Measurements from ENCODE around the gene CORO2B. TPM values are rescaled to one million over a fixed set of nuclear protein-coding genes. Genes with fewer than 3 reads are reported as not detected.

The CORO2B gene
- polyA plus RNA-seq, 1 of the 3 experiments (the other 2 are of a cell fraction) = 3.6 TPM

- Histone ChIP-seq H3K4me3 (ENCODE audit: low read depth in 2 of 2, low read length in 1 of 2) (no peak overlapping the region), H3K4me1 (ENCODE audit: control insufficient read depth in 1 of 2, insufficient read depth in 2 of 2, low read depth in 1 of 2, low read length in 1 of 2) (no peaks in the 10 kb centered on the region; a peak in 1 of 4 replicates), H3K79me2 (ENCODE audit: insufficient read depth) (no peaks in the 10 kb centered on the region), H2AFZ (ENCODE audit: low read depth) (no peak overlapping the region), H3F3A (replicated peaks; ENCODE audit: insufficient read depth) (no peaks in the 10 kb centered on the region), H3K4me2 (no peak overlapping the region), H3K9me3 (no peaks in the 10 kb centered on the region), H3K9me2 (no peaks in the 10 kb centered on the region), H4K20me1 (ENCODE audit: insufficient read depth) (no peaks in the 10 kb centered on the region), H3K27me3 (ENCODE audit: insufficient read depth) (no peaks in the 10 kb centered on the region), H3K27ac (ENCODE audit: low read depth in 2 of 2, low read length in 1 of 2) (no peak overlapping the region), H3K9ac (no peak overlapping the region), H3K36me3 (replicated peaks in 1 of 2; ENCODE audit: control insufficient read depth in 1 of 2, insufficient read depth in 2 of 2, low read length in 1 of 2) (no peaks in the 10 kb centered on the region)
- no peak for DNase-seq
- POLR2A ChIA-PET = no interaction called here
- no peak for TF ChIP-seq SIN3A (IDR thresholded peaks at IDR 0.05; ENCODE audit: borderline replicate concordance, low read depth, low read length)
- no peak for TF ChIP-seq GABPA (IDR thresholded peaks at IDR 0.05; ENCODE audit: low read depth)
- WGBS (ENCODE audit: low lambda C conversion rate) = 74% methylated on average over 11 of the region's 11 CpGs
- CTCF ChIA-PET = interaction anchor here (1.0 to 32.6 kb wide), 3 partner anchors 17 to 116 kb away, joined by 3 to 464 read pairs (median 293); no protein-coding TSS in a partner anchor
Measured at GRCh38 chr15:68668926-68669600, 90.3 kb downstream of the CORO2B start.

DNA sequence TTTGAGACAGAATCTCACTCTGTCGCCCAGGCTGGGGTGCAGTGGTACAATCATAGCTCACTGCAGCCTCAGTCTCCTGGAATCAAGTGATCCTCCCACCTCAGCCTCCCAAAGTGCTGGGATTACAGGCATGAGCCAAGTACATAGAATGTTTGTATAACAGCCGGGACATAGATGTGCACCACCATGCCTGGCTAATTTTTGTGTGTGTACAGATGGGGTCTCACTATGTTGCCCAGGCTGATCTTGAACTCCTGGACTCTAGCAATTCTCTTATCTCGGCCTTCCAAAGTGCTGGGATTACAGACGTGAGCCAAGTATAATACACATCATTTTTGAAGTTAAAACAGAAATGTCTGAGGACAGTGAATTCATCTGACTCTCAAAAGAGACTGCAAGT, 93.5 kb downstream of the CORO2B start:
- H4K20me1 ChIP-seq (ENCODE audit: insufficient read depth) = no peaks in the 10 kb centered on the region
- no peaks in the 10 kb centered on the region for H3F3A ChIP-seq (replicated peaks; ENCODE audit: insufficient read depth)
- no peak overlapping the region for H3K27ac ChIP-seq (ENCODE audit: low read depth in 2 of 2, low read length in 1 of 2)
- TF ChIP-seq EZH2phosphoT487 (IDR thresholded peaks at IDR 0.05; ENCODE audit: borderline replicate concordance, low read depth) = no peak
- TF ChIP-seq EP300 (IDR thresholded peaks at IDR 0.05; ENCODE audit: borderline replicate concordance in 1 of 2, low read depth in 1 of 2, low read length in 1 of 2) = no peak
- TF ChIP-seq NFIC (IDR thresholded peaks at IDR 0.05; ENCODE audit: borderline replicate concordance) = no peak
- no peak for TF ChIP-seq TEAD4 (IDR thresholded peaks at IDR 0.05; ENCODE audit: borderline replicate concordance, insufficient read depth)
- no peak for TF ChIP-seq GATA2 (CRISPR knock-in tag; IDR thresholded peaks at IDR 0.05)
- no peak for TF ChIP-seq CHD2 (IDR thresholded peaks at IDR 0.05; ENCODE audit: low read length, partially characterized antibody)
- TF ChIP-seq FOXM1 (IDR thresholded peaks at IDR 0.05; ENCODE audit: low read depth) = no peak
- TF ChIP-seq REST (IDR thresholded peaks at IDR 0.05; ENCODE audit: low read depth, low read length) = no peak
- TF ChIP-seq MEF2A (IDR thresholded peaks at IDR 0.05; ENCODE audit: borderline replicate concordance, low read depth) = no peak
- TF ChIP-seq SIN3A (IDR thresholded peaks at IDR 0.05; ENCODE audit: borderline replicate concordance, low read depth, low read length) = no peak
- TF ChIP-seq ELF1 (IDR thresholded peaks at IDR 0.05) = no peak
- TF ChIP-seq MAX (IDR thresholded peaks at IDR 0.05; ENCODE audit: low read depth) = no peak
- TF ChIP-seq GABPA (IDR thresholded peaks at IDR 0.05; ENCODE audit: low read depth) = no peak
- TF ChIP-seq, protein P1, sequence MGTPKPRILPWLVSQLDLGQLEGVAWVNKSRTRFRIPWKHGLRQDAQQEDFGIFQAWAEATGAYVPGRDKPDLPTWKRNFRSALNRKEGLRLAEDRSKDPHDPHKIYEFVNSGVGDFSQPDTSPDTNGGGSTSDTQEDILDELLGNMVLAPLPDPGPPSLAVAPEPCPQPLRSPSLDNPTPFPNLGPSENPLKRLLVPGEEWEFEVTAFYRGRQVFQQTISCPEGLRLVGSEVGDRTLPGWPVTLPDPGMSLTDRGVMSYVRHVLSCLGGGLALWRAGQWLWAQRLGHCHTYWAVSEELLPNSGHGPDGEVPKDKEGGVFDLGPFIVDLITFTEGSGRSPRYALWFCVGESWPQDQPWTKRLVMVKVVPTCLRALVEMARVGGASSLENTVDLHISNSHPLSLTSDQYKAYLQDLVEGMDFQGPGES (IDR thresholded peaks at IDR 0.05; ENCODE audit: low read depth, low read length) = no peak
- TF ChIP-seq NRF1 (IDR thresholded peaks at IDR 0.05; ENCODE audit: low read depth, low read length) = no peak
- no peak for TF ChIP-seq MXI1 (IDR thresholded peaks at IDR 0.05; ENCODE audit: low read depth, low read length)
- no peak for TF ChIP-seq PBX3 (IDR thresholded peaks at IDR 0.05)
- TF ChIP-seq, protein P2, sequence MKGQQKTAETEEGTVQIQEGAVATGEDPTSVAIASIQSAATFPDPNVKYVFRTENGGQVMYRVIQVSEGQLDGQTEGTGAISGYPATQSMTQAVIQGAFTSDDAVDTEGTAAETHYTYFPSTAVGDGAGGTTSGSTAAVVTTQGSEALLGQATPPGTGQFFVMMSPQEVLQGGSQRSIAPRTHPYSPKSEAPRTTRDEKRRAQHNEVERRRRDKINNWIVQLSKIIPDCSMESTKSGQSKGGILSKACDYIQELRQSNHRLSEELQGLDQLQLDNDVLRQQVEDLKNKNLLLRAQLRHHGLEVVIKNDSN (IDR thresholded peaks at IDR 0.05; ENCODE audit: borderline replicate concordance, low read depth) = no peak
- no peaks in the 10 kb centered on the region for H3K27me3 ChIP-seq (ENCODE audit: insufficient read depth)
- H3K9ac ChIP-seq = no peak overlapping the region
- H3K9me2 ChIP-seq = no peaks in the 10 kb centered on the region
- no peaks in the 10 kb centered on the region for H3K79me2 ChIP-seq (ENCODE audit: insufficient read depth)
- no peaks in the 10 kb centered on the region for H3K9me3 ChIP-seq
- no peak overlapping the region for H3K4me2 ChIP-seq
- 65% methylated on average over 4 of the region's 4 CpGs for WGBS (ENCODE audit: low lambda C conversion rate)
- H3K4me1 ChIP-seq (ENCODE audit: control insufficient read depth in 1 of 2, insufficient read depth in 2 of 2, low read depth in 1 of 2, low read length in 1 of 2) = no peaks in the 10 kb centered on the region; a peak in 1 of 4 replicates
- POLR2A ChIA-PET = no interaction called here
- no peak overlapping the region for H2AFZ ChIP-seq (ENCODE audit: low read depth)
- no peak overlapping the region for H3K4me3 ChIP-seq (ENCODE audit: low read depth in 2 of 2, low read length in 1 of 2)
- no peak for DNase-seq
- H3K36me3 ChIP-seq (replicated peaks in 1 of 2; ENCODE audit: control insufficient read depth in 1 of 2, insufficient read depth in 2 of 2, low read length in 1 of 2) = no peaks in the 10 kb centered on the region
- CTCF ChIA-PET = interaction anchor here (0.6 to 32.6 kb wide), 13 partner anchors 10 to 366 kb away, joined by 3 to 464 read pairs (median 6); partner anchors contain the start of gene CORO2B
